ENCODE results near the gene NDUFV3. TPM values are rescaled to one million over a fixed set of nuclear protein-coding genes. Genes with fewer than 3 reads are reported as not detected.
A peak's percentile ranks its signal among the peaks of the same experiment; 100 is the strongest.
"Not testable (repeated sequence)": the region's sequence is repeated elsewhere in the genome, so short reads cannot be mapped to it uniquely, and the experiment has no call there.

Gene NDUFV3
- total RNA-seq, 2 experiments from 2014 or later, result 25.0 to 27.0 TPM

DNA sequence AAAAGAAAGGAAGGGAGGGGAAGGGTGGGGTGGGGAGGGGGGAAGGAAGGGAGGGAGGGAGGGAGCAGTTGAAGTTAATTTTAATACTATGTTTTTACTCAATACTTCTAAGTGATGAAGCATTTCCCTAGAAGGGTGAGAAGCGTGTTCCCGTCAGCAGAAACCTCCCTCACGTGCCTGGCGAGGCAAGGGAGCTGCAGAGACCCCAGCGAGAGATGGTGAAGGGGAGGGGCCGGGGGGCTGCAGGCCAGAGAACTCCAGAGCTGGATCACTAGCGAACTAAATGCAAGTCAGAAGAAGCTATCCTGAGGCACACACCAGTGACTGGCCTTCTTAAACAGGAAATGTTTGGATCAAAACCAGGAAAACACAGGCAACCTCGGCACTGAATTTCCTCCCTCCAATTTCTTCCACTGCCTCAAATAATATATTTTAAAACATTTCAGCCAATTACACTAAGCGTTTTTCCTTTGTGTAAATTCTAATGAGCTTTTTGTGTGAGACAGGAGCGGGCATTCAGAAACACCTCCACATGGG, 31.7 kb upstream of the NDUFV3 start:
- peaks cover 28% of the 10 kb centered on the region for H3K36me3 Mint-ChIP-seq (ENCODE audit: low read depth)
- ChIA-PET POLR2A (no interaction called here), CTCF (interaction anchor here (0.9 kb wide), 1 partner anchor 25 kb away, joined by 3 read pairs; no protein-coding TSS in a partner anchor)
- H3K27me3 Mint-ChIP-seq, result no peaks in the 10 kb centered on the region
- H3K4me3 Mint-ChIP-seq, result no peak overlapping the region
- no peak overlapping the region for H3K27ac Mint-ChIP-seq
- DNase-seq, result no peak
- H3K9me3 Mint-ChIP-seq, result no peaks in the 10 kb centered on the region
- H3K4me1 Mint-ChIP-seq, result peaks cover 10% of the 10 kb centered on the region

DNA sequence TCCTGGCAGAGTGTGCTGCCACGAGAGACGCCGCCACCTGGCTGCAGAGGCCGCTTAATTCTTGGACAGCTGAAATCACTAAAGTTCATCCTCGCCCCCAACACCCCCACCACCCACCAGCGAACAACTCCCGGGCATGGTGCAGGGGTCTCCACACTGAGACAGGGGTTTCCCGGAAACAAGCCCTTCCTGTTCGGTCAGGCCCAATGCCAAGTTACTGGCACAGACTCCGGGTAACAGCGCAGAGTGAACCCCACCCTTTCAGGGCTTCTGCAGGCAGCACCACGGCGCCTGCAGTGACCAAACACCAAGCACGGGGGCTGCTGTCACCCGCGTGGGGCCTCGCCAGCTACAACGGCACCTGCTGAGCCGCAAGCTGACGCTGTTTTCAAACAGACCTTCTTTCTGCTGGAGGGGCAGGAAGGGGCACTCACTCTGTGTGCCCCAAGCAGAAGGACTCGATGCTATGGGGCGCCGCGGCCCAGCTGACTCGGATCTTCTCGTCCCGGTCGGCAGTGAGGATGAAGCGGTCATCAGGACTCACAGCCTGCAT, 31.2 kb upstream of the NDUFV3 start:
- Mint-ChIP-seq H3K4me3 (no peak overlapping the region), H3K36me3 (ENCODE audit: low read depth) (peaks cover 29% of the 10 kb centered on the region), H3K27ac (no peak overlapping the region), H3K9me3 (no peaks in the 10 kb centered on the region), H3K27me3 (no peaks in the 10 kb centered on the region), H3K4me1 (peaks cover 15% of the 10 kb centered on the region)
- ChIA-PET CTCF (interaction anchor here (0.9 kb wide), 1 partner anchor 26 kb away, joined by 3 read pairs; no protein-coding TSS in a partner anchor), POLR2A (no interaction called here)
- no peak for DNase-seq

- Mint-ChIP-seq H3K27ac (peak overlapping the region; percentile 41), H3K9me3 (no peaks in the 10 kb centered on the region), H3K4me1 (peaks cover 15% of the 10 kb centered on the region), H3K36me3 (ENCODE audit: low read depth) (peaks cover 30% of the 10 kb centered on the region), H3K27me3 (no peaks in the 10 kb centered on the region), H3K4me3 (no peak overlapping the region)
- ChIA-PET CTCF (no interaction called here), POLR2A (no interaction called here)
- no peak for DNase-seq
Measured at GRCh38 chr21:42862774-42863503, 30.2 kb upstream of the NDUFV3 start.

GRCh38 chr21:42863504-42863870, 29.6 kb upstream of the NDUFV3 start:
- no peak for DNase-seq
- ChIA-PET POLR2A (no interaction called here), CTCF (no interaction called here)
- Mint-ChIP-seq H3K27ac (peak overlapping the region; percentile 41), H3K4me1 (peaks cover 17% of the 10 kb centered on the region), H3K9me3 (no peaks in the 10 kb centered on the region), H3K36me3 (ENCODE audit: low read depth) (peaks cover 31% of the 10 kb centered on the region), H3K4me3 (no peak overlapping the region), H3K27me3 (no peaks in the 10 kb centered on the region)

- CTCF ChIA-PET, result no interaction called here
Measured at GRCh38 chr21:42864286-42864685, 28.8 kb upstream of the NDUFV3 start.

DNA sequence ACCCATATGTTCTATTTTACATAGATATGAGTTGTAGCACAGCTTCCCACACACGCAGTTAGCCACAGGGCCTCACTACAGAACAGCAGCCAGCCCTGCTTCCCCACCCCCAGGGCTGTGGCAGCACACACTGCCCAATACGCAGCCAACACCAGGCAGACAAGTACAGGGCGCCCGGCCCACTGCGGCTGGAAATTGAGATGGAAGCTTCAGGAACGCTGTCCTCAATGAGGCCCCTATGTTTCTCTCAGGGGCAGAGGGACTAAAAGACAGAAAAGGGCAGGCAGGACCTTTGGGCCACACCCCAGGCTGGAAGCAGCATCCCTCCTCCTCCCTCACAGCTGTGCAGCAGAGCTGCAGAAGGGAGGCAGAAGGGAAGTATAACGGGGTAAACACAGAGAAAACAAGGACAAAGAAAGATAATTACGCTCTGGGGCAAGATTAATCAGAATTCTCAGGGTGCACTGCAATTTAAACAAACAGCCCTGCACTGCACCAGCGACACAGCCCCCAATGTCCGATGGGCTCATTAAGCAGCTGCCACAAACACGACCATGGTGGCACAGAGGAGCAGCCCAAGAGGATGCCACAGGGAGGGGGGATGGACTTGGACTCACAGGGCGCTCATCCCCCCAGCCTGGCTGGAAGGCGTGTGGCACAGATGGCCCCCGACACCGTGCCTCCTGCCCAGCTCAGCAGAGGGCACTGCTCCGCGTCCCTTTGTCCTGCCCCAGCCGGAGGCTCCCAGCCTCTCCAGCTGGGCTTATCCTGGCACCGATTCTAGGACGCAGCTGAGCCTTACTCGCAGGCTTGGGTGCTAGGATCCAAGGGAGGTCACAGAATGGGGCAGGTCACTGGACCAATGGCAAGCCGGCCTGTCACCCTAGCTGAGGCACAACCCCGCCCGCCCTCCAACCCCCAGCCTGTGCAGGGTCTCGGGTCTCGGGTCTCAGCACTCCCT, 28.0 kb upstream of the NDUFV3 start:
- ChIA-PET CTCF (no interaction called here), POLR2A (no interaction called here)
- H3K9me3 Mint-ChIP-seq, result no peaks in the 10 kb centered on the region
- peaks cover 27% of the 10 kb centered on the region for H3K36me3 Mint-ChIP-seq (ENCODE audit: low read depth)
- peak overlapping the region; percentile 21 for H3K27ac Mint-ChIP-seq
- no peak for DNase-seq
- no peak overlapping the region for H3K4me3 Mint-ChIP-seq
- no peaks in the 10 kb centered on the region for H3K27me3 Mint-ChIP-seq
- H3K4me1 Mint-ChIP-seq, result peaks cover 15% of the 10 kb centered on the region

More at GRCh38 chr21:42864286-42864685, 28.8 kb upstream of the NDUFV3 start:
- no peak overlapping the region for H3K4me3 Mint-ChIP-seq
- no peak for DNase-seq
- H3K4me1 Mint-ChIP-seq, result peaks cover 15% of the 10 kb centered on the region
- no peaks in the 10 kb centered on the region for H3K27me3 Mint-ChIP-seq
- no peak overlapping the region for H3K27ac Mint-ChIP-seq
- peaks cover 24% of the 10 kb centered on the region for H3K36me3 Mint-ChIP-seq (ENCODE audit: low read depth)
- H3K9me3 Mint-ChIP-seq, result no peaks in the 10 kb centered on the region
- POLR2A ChIA-PET, result no interaction called here

- no peaks in the 10 kb centered on the region for H3K27me3 Mint-ChIP-seq
- DNase-seq, result no peak
- ChIA-PET CTCF (no interaction called here), POLR2A (no interaction called here)
- no peak overlapping the region for H3K4me3 Mint-ChIP-seq
- H3K36me3 Mint-ChIP-seq (ENCODE audit: low read depth), result peaks cover 27% of the 10 kb centered on the region
- no peaks in the 10 kb centered on the region for H3K9me3 Mint-ChIP-seq
- H3K4me1 Mint-ChIP-seq, result peaks cover 13% of the 10 kb centered on the region
- H3K27ac Mint-ChIP-seq, result no peak overlapping the region
Measured at GRCh38 chr21:42865776-42866160, 27.3 kb upstream of the NDUFV3 start.

- H3K4me3 Mint-ChIP-seq, result no peak overlapping the region
- peaks cover 27% of the 10 kb centered on the region for H3K36me3 Mint-ChIP-seq (ENCODE audit: low read depth)
- ChIA-PET CTCF (no interaction called here), POLR2A (no interaction called here)
- H3K27me3 Mint-ChIP-seq, result no peaks in the 10 kb centered on the region
- peak overlapping the region; percentile 41 for H3K27ac Mint-ChIP-seq
- DNase-seq, result no peak
- peaks cover 12% of the 10 kb centered on the region for H3K4me1 Mint-ChIP-seq
- H3K9me3 Mint-ChIP-seq, result no peaks in the 10 kb centered on the region
Measured at GRCh38 chr21:42868196-42868595, 24.9 kb upstream of the NDUFV3 start.

- POLR2A ChIA-PET, result no interaction called here
- DNase-seq, result no peak
- Mint-ChIP-seq H3K4me1 (peaks cover 6% of the 10 kb centered on the region), H3K27me3 (no peaks in the 10 kb centered on the region), H3K27ac (no peak overlapping the region), H3K36me3 (ENCODE audit: low read depth) (peaks cover 32% of the 10 kb centered on the region), H3K9me3 (no peaks in the 10 kb centered on the region), H3K4me3 (no peak overlapping the region)
- CTCF ChIA-PET, result no interaction called here
Measured at GRCh38 chr21:42873096-42873495, 20.0 kb upstream of the NDUFV3 start.

DNA sequence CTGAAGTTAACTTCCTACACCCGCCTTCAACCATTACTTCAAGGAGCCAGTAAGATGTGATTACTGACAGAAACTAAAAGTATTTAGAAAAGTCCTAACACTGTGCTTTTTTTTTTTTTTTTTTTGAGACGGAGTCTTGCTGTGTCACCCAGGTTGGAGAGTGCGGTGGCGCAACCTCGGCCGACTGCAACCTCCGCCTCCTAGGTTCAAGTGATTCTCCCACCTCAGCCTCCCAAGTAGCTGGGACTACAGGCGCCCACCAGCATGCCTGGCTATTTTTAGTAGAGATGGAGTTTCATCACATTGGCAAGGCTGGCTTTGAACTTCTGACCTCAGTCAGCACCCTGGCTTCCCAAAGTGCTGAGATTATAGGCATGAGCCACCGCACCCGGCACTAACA, 17.3 kb upstream of the NDUFV3 start:
- H3K9me3 Mint-ChIP-seq, CTCF ChIA-PET, POLR2A ChIA-PET: not testable (repeated sequence)

DNA sequence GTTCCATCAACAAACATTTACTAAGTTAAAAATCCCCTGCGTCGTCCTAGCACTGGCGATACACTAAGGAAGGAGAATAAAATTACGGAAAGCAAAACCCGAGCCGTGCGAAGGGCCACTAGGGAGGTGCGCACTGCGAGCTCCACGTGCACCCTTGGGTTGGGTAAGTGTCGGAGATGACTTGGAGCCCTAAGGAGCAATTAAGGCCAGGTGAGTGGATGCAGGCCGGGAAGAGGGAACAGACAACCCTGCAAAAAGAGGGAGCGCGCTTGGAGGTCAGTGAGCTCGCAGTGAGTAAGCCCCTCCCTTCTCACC, 14.5 kb upstream of the NDUFV3 start:
- peaks cover 21% of the 10 kb centered on the region for H3K36me3 Mint-ChIP-seq (ENCODE audit: low read depth)
- H3K27me3 Mint-ChIP-seq, result no peaks in the 10 kb centered on the region
- peak overlapping the region; percentile 82 for H3K4me3 Mint-ChIP-seq
- ChIA-PET CTCF (no interaction called here), POLR2A (no interaction called here)
- H3K9me3 Mint-ChIP-seq, result no peaks in the 10 kb centered on the region
- DNase-seq, result no peak
- peaks cover 30% of the 10 kb centered on the region for H3K4me1 Mint-ChIP-seq
- peak overlapping the region; percentile 97 for H3K27ac Mint-ChIP-seq

More for the DNA sequence above, 17.3 kb upstream of the NDUFV3 start:
- not testable (repeated sequence) for H3K27me3 Mint-ChIP-seq, H3K27ac Mint-ChIP-seq, DNase-seq, H3K4me3 Mint-ChIP-seq
- peaks cover 27% of the 10 kb centered on the region for H3K36me3 Mint-ChIP-seq (ENCODE audit: low read depth)
- H3K4me1 Mint-ChIP-seq, result peaks cover 22% of the 10 kb centered on the region

- Mint-ChIP-seq H3K4me3 (peak within 1 kb of the TSS; percentile 82), H3K36me3 (ENCODE audit: low read depth) (peaks cover 20% of the 10 kb centered on the region), H3K4me1 (peaks cover 30% of the 10 kb centered on the region), H3K9me3 (no peaks in the 10 kb centered on the region), H3K27me3 (no peaks in the 10 kb centered on the region), H3K27ac (peak within 1 kb of the TSS; percentile 97)
- CTCF ChIA-PET, result no interaction called here
- DNase-seq, result peak; percentile 99
- POLR2A ChIA-PET, result no interaction called here
Measured at GRCh38 chr21:42878993-42879787, 13.9 kb upstream of the NDUFV3 start, which contains the start of gene WDR4. TSS of gene WDR4 (minus strand) at chr21:42879539. CDS start at chr21:42879495, 44 bp downstream.

Measured in activated CD4-positive, alpha-beta T cell treated with anti-CD3 and anti-CD28 coated beads, Interleukin-2, amount 10 ng/mL, durations not matched to agents 7 days and 5 days (primary cell).